ENCODE data around the gene MAGT1.
A peak's percentile ranks its signal among the peaks of the same experiment; 100 is the strongest.
"Not testable (repeated sequence)": the region's sequence is repeated elsewhere in the genome, so short reads cannot be mapped to it uniquely, and the experiment has no call there.

The MAGT1 gene
- long read RNA-seq, full-length matches to known transcripts: 12 of 22 reads
- long read RNA-seq, partial matches to known transcripts: 0 of 22 reads
- long read RNA-seq, other reads (novel, unspliced or antisense): 10 of 22 reads

GRCh38 chrX:77894921-77895886 is at the start of gene MAGT1:
Gene MAGT1, minus strand, starts transcription at chrX:77895435. Its CDS starts 25 bp downstream, at chrX:77895410.
- H3K27me3 ChIP-seq (ENCODE audit: insufficient read depth, poor library complexity, severe bottlenecking): no peaks in the 10 kb centered on the region
- H3K4me3 ChIP-seq (replicated peaks; ENCODE audit: insufficient read depth, low read length): peak within 1 kb of the TSS; percentile 73
- peak within 1 kb of the TSS; percentile 89 for H3K27ac ChIP-seq (replicated peaks)
- DNase-seq (ENCODE audit: low read depth in 1 of 2, low spot score in 1 of 2): peak; percentile 84 to 95
- TF ChIP-seq, protein P1, sequence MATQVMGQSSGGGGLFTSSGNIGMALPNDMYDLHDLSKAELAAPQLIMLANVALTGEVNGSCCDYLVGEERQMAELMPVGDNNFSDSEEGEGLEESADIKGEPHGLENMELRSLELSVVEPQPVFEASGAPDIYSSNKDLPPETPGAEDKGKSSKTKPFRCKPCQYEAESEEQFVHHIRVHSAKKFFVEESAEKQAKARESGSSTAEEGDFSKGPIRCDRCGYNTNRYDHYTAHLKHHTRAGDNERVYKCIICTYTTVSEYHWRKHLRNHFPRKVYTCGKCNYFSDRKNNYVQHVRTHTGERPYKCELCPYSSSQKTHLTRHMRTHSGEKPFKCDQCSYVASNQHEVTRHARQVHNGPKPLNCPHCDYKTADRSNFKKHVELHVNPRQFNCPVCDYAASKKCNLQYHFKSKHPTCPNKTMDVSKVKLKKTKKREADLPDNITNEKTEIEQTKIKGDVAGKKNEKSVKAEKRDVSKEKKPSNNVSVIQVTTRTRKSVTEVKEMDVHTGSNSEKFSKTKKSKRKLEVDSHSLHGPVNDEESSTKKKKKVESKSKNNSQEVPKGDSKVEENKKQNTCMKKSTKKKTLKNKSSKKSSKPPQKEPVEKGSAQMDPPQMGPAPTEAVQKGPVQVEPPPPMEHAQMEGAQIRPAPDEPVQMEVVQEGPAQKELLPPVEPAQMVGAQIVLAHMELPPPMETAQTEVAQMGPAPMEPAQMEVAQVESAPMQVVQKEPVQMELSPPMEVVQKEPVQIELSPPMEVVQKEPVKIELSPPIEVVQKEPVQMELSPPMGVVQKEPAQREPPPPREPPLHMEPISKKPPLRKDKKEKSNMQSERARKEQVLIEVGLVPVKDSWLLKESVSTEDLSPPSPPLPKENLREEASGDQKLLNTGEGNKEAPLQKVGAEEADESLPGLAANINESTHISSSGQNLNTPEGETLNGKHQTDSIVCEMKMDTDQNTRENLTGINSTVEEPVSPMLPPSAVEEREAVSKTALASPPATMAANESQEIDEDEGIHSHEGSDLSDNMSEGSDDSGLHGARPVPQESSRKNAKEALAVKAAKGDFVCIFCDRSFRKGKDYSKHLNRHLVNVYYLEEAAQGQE (IDR thresholded peaks at IDR 0.05; ENCODE audit: insufficient replicate concordance, low read depth): no peak
- peak; percentile 61; the same call in 1 of the 2 replicates for TF ChIP-seq POLR2AphosphoS5 (IDR thresholded peaks at IDR 0.05; ENCODE audit: low read depth)

DNA sequence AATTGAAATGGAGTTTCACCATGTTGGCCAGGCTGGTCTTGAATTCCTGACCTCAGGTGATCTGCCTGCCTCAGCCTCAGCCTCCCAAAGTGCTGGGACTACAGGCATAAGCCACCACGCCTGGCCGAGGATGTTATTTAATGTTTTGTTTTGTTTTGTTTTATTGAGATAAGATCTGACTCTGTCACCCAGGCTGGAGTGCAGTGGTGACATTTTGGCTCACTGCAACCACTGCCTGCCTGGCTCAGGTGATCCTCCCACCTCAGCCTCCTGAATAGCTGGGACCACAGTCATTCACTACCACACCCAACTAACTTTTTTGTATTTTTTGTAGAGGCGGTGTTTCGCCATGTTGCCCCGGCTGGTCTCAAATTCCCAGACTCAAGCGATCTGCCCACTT is 49.8 kb upstream of the MAGT1 start:
- H3K27ac ChIP-seq (replicated peaks): not testable (repeated sequence)

GRCh38 chrX:77938083-77938680 is 42.9 kb upstream of the MAGT1 start:
- TF ChIP-seq GABPA (IDR thresholded peaks at IDR 0.05; ENCODE audit: low read depth): no peak
- TF ChIP-seq SPI1 (IDR thresholded peaks at IDR 0.05; ENCODE audit: borderline replicate concordance, low read depth): no peak
- TF ChIP-seq POLR2AphosphoS5 (IDR thresholded peaks at IDR 0.05; ENCODE audit: low read depth): no peak
- TF ChIP-seq, protein P1 (IDR thresholded peaks at IDR 0.05; ENCODE audit: insufficient replicate concordance, low read depth): no peak
- no peak for TF ChIP-seq CTCF (IDR thresholded peaks at IDR 0.05; ENCODE audit: insufficient read depth, low read length)
- no peak for DNase-seq (ENCODE audit: low read depth in 1 of 2, low spot score in 1 of 2)
- H3K4me3 ChIP-seq (replicated peaks; ENCODE audit: insufficient read depth, low read length): no peak overlapping the region
- no peak overlapping the region for H3K27ac ChIP-seq (replicated peaks)
- H3K27me3 ChIP-seq (ENCODE audit: insufficient read depth, poor library complexity, severe bottlenecking): no peaks in the 10 kb centered on the region

More for the DNA sequence above, 49.8 kb upstream of the MAGT1 start:
- not testable (repeated sequence) for H3K4me3 ChIP-seq (replicated peaks; ENCODE audit: insufficient read depth, low read length); H3K27me3 ChIP-seq (ENCODE audit: insufficient read depth, poor library complexity, severe bottlenecking); DNase-seq (ENCODE audit: low read depth in 1 of 2, low spot score in 1 of 2)

GRCh38 chrX:77937291-77937690 is 42.1 kb upstream of the MAGT1 start:
- no peak overlapping the region for H3K27ac ChIP-seq (replicated peaks)
- H3K4me3 ChIP-seq (replicated peaks; ENCODE audit: insufficient read depth, low read length): no peak overlapping the region
- TF ChIP-seq SPI1 (IDR thresholded peaks at IDR 0.05; ENCODE audit: borderline replicate concordance, low read depth) (no peak), CTCF (IDR thresholded peaks at IDR 0.05; ENCODE audit: insufficient read depth, low read length) (no peak), POLR2AphosphoS5 (IDR thresholded peaks at IDR 0.05; ENCODE audit: low read depth) (no peak)
- TF ChIP-seq, protein P1 (IDR thresholded peaks at IDR 0.05; ENCODE audit: insufficient replicate concordance, low read depth): no peak

More at GRCh38 chrX:77937291-77937690, 42.1 kb upstream of the MAGT1 start:
- no peak for DNase-seq (ENCODE audit: low read depth in 1 of 2, low spot score in 1 of 2)
- no peaks in the 10 kb centered on the region for H3K27me3 ChIP-seq (ENCODE audit: insufficient read depth, poor library complexity, severe bottlenecking)

All from HL-60 (cell line).